SH-SY5Y (cell line): ENCODE measurements around the gene WDR64.

Source experiments
- GATA2 ChIP-seq: IDR thresholded peaks from 2 replicates; pipeline ENCODE4 v1.6.1; 2011; ENCODE audit warnings: mild to moderate bottlenecking, low read depth, low read length
- GATA3 ChIP-seq: IDR thresholded peaks from 2 replicates; pipeline ENCODE4 v1.6.1; 2011; ENCODE audit warnings: low read depth, mild to moderate bottlenecking, low read length, moderate library complexity

- TF ChIP-seq GATA2 = no peak
- TF ChIP-seq GATA3 = no peak
These were observed 45.5 kb downstream of the WDR64 start for GRCh38 chr1:241697640-241698018.
